ENCODE data around the gene TCF7L1. TPM values are rescaled to one million over a fixed set of nuclear protein-coding genes. Genes with fewer than 3 reads are reported as not detected.
"Not testable (repeated sequence)": the region's sequence is repeated elsewhere in the genome, so short reads cannot be mapped to it uniquely, and the experiment has no call there.

TCF7L1 gene
- total RNA-seq, 1 donor from 2014 or later: 30.8 TPM

DNA sequence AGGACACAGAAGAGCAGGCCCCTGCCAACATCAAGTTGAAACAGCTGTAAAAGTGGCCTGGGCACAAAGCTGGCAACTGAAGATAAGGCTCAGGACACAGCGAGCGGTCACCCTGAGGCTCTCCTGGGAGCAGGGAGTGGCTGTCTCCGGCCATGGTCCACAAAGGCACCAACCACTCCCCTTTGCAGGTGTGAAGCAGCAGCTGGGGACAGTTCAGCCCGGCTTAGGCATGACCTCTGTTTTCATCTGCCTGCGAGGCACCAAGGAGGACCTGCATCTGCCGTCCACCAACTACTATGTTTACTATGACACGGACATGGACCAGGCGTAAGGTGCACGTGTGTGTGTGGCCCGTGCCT is 181.7 kb downstream of the TCF7L1 start:
- no peak overlapping the region for H2AFZ ChIP-seq (ENCODE audit: low read depth, low read length)
- no peak overlapping the region for H3K27ac ChIP-seq (ENCODE audit: low read depth, low read length)
- H3K4me2 ChIP-seq (ENCODE audit: low read length): no peak overlapping the region
- H3K4me1 Mint-ChIP-seq (ENCODE audit: low read depth, unreplicated experiment): peaks cover 22% of the 10 kb centered on the region
- H3K9me3 ChIP-seq (ENCODE audit: insufficient read depth, low read depth, low read length): no peaks in the 10 kb centered on the region
- no peaks in the 10 kb centered on the region for H3K27me3 ChIP-seq (ENCODE audit: insufficient read depth, low read length)
- peaks cover 6% of the 10 kb centered on the region for H3K4me1 ChIP-seq (ENCODE audit: insufficient read depth, low read length)
- H3K36me3 ChIP-seq (ENCODE audit: insufficient read depth, low read length): peaks cover 13% of the 10 kb centered on the region
- no peaks in the 10 kb centered on the region for H3K9me3 Mint-ChIP-seq (ENCODE audit: unreplicated experiment)
- TF ChIP-seq, protein P1, sequence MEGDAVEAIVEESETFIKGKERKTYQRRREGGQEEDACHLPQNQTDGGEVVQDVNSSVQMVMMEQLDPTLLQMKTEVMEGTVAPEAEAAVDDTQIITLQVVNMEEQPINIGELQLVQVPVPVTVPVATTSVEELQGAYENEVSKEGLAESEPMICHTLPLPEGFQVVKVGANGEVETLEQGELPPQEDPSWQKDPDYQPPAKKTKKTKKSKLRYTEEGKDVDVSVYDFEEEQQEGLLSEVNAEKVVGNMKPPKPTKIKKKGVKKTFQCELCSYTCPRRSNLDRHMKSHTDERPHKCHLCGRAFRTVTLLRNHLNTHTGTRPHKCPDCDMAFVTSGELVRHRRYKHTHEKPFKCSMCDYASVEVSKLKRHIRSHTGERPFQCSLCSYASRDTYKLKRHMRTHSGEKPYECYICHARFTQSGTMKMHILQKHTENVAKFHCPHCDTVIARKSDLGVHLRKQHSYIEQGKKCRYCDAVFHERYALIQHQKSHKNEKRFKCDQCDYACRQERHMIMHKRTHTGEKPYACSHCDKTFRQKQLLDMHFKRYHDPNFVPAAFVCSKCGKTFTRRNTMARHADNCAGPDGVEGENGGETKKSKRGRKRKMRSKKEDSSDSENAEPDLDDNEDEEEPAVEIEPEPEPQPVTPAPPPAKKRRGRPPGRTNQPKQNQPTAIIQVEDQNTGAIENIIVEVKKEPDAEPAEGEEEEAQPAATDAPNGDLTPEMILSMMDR (IDR thresholded peaks at IDR 0.05; ENCODE audit: insufficient read depth, low read depth, low read length): no peak
- TF ChIP-seq EZH2 (IDR thresholded peaks at IDR 0.05; ENCODE audit: insufficient read depth, low read length): no peak
- no peak overlapping the region for H3K4me3 Mint-ChIP-seq (ENCODE audit: unreplicated experiment)
- H3K4me3 ChIP-seq (ENCODE audit: insufficient read depth, low read depth, low read length): no peak overlapping the region
- no peaks in the 10 kb centered on the region for H3K27me3 Mint-ChIP-seq (ENCODE audit: low read depth, unreplicated experiment)
- DNase-seq (ENCODE audit: low read depth): no peak
- H4K20me1 ChIP-seq (ENCODE audit: insufficient read depth, low read length): peaks cover 33% of the 10 kb centered on the region
- H3K36me3 Mint-ChIP-seq (ENCODE audit: low read depth, unreplicated experiment): peaks cover 22% of the 10 kb centered on the region
- no peak overlapping the region for H3K27ac Mint-ChIP-seq (ENCODE audit: unreplicated experiment)
- H3K79me2 ChIP-seq (ENCODE audit: insufficient read depth, low read length): peaks cover 16% of the 10 kb centered on the region
- no peak overlapping the region for H3K9ac ChIP-seq (ENCODE audit: low read length)
- FAIRE-seq: no peak

DNA sequence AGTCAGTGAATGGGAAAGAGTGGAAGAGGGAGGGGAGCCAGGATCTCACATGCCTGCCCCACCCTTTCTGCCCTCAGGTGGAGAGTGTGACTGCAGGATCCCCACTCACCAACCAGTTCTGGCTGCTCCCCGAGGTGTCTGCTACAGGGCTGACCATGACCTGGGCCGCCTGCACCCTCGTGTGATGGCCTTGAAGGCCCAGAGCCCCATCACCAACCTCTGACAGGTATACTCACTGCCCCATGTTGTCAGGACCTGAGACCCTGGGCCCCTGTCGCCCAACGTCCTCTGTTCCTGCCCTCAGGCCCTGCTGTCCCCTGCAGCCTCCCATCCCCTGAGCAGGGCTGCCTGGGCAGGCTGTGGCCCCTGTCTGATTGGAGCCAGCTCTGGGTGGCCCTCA is 182.7 kb downstream of the TCF7L1 start:
- H3K27ac ChIP-seq (ENCODE audit: low read depth, low read length); FAIRE-seq; DNase-seq (ENCODE audit: low read depth); H3K27me3 ChIP-seq (ENCODE audit: insufficient read depth, low read length); H3K4me1 ChIP-seq (ENCODE audit: insufficient read depth, low read length); H3K4me2 ChIP-seq (ENCODE audit: low read length); H3K9me3 ChIP-seq (ENCODE audit: insufficient read depth, low read depth, low read length); H2AFZ ChIP-seq (ENCODE audit: low read depth, low read length); H3K27me3 Mint-ChIP-seq (ENCODE audit: low read depth, unreplicated experiment); H3K4me3 Mint-ChIP-seq (ENCODE audit: unreplicated experiment); H3K9ac ChIP-seq (ENCODE audit: low read length); H3K4me3 ChIP-seq (ENCODE audit: insufficient read depth, low read depth, low read length); H3K9me3 Mint-ChIP-seq (ENCODE audit: unreplicated experiment): not testable (repeated sequence)
- peaks cover 14% of the 10 kb centered on the region for H3K4me1 Mint-ChIP-seq (ENCODE audit: low read depth, unreplicated experiment)
- peaks cover 23% of the 10 kb centered on the region for H3K36me3 ChIP-seq (ENCODE audit: insufficient read depth, low read length)
- peak overlapping the region; percentile 47 for H3K27ac Mint-ChIP-seq (ENCODE audit: unreplicated experiment)
- peaks cover 42% of the 10 kb centered on the region for H4K20me1 ChIP-seq (ENCODE audit: insufficient read depth, low read length)
- H3K79me2 ChIP-seq (ENCODE audit: insufficient read depth, low read length): peaks cover 27% of the 10 kb centered on the region
- peaks cover 27% of the 10 kb centered on the region for H3K36me3 Mint-ChIP-seq (ENCODE audit: low read depth, unreplicated experiment)

DNA sequence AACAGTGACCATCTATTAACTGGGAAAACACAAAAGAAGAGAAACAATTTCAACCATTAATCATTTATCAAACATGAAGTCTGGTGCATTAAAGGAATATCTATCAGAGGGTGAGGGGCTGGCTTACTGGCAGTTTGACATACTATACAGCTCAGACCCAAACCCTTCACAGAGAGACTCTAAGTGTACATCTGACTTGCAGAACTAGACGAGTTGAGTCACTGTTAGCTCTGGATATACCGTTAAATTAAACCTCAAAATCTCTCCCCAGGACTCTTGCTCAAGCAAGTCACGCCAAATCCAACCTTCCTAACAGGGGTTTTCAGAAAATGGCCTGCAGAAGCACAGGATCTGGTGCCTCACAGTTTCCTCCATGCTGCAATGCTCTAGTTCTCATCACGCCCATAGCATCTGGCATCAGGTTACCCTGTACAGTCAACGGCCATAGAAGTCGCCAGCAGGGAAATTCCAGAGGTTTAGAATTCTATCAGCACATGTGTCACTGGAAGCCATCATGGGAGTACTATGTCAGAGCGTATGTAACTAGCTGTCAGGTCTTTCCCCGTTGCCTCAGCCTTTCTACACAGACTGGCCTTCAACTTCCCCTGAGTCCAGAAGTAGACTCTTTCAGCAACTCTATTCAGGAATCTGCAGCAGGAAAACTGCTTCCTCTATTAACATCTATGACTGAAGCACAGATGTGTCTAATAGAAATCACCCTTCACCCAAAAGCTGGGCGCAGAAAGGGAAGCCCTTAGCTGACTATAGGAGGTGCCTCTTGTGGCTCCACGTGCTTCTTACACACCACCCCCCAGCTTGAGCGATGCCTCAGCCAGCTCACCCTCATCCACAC is 185.3 kb downstream of the TCF7L1 start:
- Histone ChIP-seq H3K9ac (ENCODE audit: low read length) (no peak overlapping the region), H4K20me1 (ENCODE audit: insufficient read depth, low read length) (peaks cover 65% of the 10 kb centered on the region), H3K27me3 (ENCODE audit: insufficient read depth, low read length) (no peaks in the 10 kb centered on the region), H3K27ac (ENCODE audit: low read depth, low read length) (no peak overlapping the region), H3K4me3 (ENCODE audit: insufficient read depth, low read depth, low read length) (no peak overlapping the region), H3K9me3 (ENCODE audit: insufficient read depth, low read depth, low read length) (no peaks in the 10 kb centered on the region), H2AFZ (ENCODE audit: low read depth, low read length) (no peak overlapping the region), H3K36me3 (ENCODE audit: insufficient read depth, low read length) (peaks cover 43% of the 10 kb centered on the region), H3K79me2 (ENCODE audit: insufficient read depth, low read length) (peaks cover 49% of the 10 kb centered on the region), H3K4me2 (ENCODE audit: low read length) (no peak overlapping the region), H3K4me1 (ENCODE audit: insufficient read depth, low read length) (peaks cover 4% of the 10 kb centered on the region)
- H3K4me3 Mint-ChIP-seq (ENCODE audit: unreplicated experiment): no peak overlapping the region
- FAIRE-seq: no peak
- no peaks in the 10 kb centered on the region for H3K9me3 Mint-ChIP-seq (ENCODE audit: unreplicated experiment)
- peak; percentile 46 for DNase-seq (ENCODE audit: low read depth)
- peaks cover 12% of the 10 kb centered on the region for H3K4me1 Mint-ChIP-seq (ENCODE audit: low read depth, unreplicated experiment)
- H3K36me3 Mint-ChIP-seq (ENCODE audit: low read depth, unreplicated experiment): peaks cover 39% of the 10 kb centered on the region
- no peak overlapping the region for H3K27ac Mint-ChIP-seq (ENCODE audit: unreplicated experiment)
- no peak for TF ChIP-seq EZH2 (IDR thresholded peaks at IDR 0.05; ENCODE audit: insufficient read depth, low read length)
- TF ChIP-seq, protein P1 (IDR thresholded peaks at IDR 0.05; ENCODE audit: insufficient read depth, low read depth, low read length): no peak
- no peaks in the 10 kb centered on the region for H3K27me3 Mint-ChIP-seq (ENCODE audit: low read depth, unreplicated experiment)

All from astrocyte (in vitro differentiated cells and primary cell).